Activated effector memory CD4-positive, alpha-beta T cell treated with anti-CD3 and anti-CD28 coated beads, Interleukin-2, amount 50 U/mL, for 16 hours (primary cell): ENCODE data around the gene SNAPC3.
"Not testable (repeated sequence)": the region's sequence is repeated elsewhere in the genome, so short reads cannot be mapped to it uniquely, and the experiment has no call there.

Source experiments
- DNase-seq: peaks from one replicate; pipeline ENCODE4 v3.0.0-alpha.2; 2020

The SNAPC3 gene

DNA sequence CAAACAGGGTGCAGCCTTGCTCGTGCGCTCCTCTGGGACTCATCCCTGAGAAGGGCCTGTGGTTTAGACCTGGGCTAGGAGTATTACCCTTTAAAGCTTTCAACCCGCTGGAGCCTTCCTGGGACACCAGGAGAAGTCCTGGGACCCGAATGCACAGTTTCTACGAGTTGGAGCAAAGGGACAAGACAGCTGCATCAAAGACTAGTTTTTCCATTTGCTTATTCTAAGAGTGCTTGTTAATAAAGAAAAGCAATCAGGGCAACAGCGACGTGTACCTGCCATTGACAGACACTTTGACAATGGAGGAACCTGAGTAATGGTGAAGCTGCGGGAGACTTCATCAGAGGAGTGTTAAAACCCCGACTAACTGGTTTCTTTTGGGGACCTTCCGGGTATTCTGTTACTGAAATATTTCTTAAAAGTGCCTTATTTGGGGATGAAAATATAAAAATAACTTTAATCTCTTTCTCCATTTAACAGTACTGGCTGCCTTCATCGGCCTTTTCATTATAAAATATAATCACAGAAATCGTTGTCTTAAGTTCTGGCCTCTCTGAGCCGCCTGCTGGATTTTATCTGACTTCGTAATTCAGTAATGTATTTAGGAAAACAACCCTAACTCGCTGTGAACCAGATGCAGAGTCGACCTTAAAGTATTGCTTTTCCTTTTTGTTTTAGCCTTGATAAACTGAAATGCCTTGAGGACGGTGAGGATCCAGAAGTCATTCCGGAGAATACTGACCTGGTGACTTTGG lies 732 bp downstream of the SNAPC3 start:
- DNase-seq = no peak

DNA sequence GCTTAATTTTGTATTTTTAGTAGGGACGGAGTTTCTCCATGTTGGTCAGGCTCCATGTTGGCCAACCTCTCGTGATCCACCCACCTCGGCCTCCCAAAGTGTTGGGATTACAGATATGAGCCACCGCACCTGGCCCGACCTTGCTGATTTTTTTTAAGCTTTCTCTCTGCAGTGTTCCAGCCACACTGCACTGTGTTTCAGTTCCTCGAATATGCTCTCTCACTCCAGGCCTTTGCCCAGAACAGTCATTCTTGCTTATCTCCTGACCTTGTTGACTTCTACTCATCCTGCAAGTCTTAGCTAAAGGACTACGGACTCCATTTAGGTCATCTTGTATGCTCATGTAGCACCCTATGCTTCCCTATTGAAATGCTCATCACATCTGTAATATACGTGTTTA lies 3.3 kb downstream of the SNAPC3 start:
- no peak for DNase-seq

DNA sequence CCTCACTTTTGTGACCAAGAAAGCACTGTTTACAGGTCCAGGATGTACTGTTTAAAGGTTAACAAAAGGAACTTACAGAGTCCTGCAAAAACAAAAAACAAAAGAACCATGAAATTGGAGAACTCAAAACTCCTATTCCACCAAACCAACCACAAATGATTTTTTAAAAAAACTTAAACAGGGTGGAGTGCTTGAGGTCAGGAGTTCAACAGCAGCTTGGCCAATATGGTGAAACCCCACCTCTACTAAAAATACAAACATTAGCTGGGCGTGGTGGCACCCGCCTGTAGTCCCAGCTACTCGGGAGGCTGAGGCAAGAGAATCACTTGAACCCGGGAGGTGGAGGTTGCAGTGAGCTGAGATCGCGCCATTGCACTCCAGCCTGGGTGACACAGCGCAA lies 5.0 kb downstream of the SNAPC3 start:
- DNase-seq = not testable (repeated sequence)

- DNase-seq = no peak
Observed at GRCh38 chr9:15430920-15431844, 8.5 kb downstream of the SNAPC3 start.

- DNase-seq = no peak
Observed at GRCh38 chr9:15433191-15433590, 10.5 kb downstream of the SNAPC3 start.

- DNase-seq = no peak
Observed at GRCh38 chr9:15433661-15434060, 11.0 kb downstream of the SNAPC3 start.

DNA sequence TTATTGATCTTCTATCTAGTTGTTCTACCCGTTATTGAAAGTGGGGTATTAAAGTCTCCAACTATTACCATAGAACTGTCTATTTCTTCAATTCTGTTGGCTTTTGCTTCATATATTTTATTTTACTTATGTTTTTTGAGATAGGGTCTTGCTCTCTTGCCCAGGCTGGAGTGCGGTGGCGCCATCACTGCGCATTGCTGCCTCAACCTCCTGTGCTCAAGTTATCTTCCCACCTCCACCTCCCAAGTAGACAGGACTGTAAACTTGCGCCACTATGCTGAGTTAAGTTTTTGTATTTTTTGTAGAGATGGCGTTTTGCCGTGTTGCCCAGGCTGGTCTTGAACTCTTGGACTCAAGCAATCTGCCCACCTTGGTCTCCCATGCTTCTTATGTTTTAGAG lies 16.2 kb downstream of the SNAPC3 start:
- no peak for DNase-seq

- DNase-seq = not testable (repeated sequence)
Observed at GRCh38 chr9:15441841-15442240, 19.2 kb downstream of the SNAPC3 start.

GRCh38 chr9:15442264-15442663 lies 19.6 kb downstream of the SNAPC3 start:
- DNase-seq = not testable (repeated sequence)

- DNase-seq = no peak
Observed at GRCh38 chr9:15444141-15444540, 21.5 kb downstream of the SNAPC3 start.

DNA sequence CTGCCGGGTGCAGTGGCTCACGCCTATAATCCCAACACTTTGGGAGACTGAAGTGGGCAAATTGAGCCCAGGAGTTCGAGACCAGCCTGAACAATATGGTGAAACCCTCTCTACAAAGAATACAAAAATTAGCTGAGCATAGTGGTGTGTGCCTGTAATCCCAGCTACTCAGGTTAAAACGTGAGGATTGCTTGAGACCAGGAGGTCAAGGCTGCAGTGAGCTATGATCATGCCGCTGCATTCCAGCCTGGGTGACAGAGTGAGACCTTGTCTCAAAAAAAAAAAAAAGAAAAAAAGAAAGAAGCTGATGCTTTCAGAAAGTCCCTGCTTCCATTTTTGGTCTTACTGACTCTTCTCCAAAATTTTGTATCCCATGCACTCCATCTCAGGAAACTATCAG lies 31.3 kb downstream of the SNAPC3 start:
- no peak for DNase-seq

DNA sequence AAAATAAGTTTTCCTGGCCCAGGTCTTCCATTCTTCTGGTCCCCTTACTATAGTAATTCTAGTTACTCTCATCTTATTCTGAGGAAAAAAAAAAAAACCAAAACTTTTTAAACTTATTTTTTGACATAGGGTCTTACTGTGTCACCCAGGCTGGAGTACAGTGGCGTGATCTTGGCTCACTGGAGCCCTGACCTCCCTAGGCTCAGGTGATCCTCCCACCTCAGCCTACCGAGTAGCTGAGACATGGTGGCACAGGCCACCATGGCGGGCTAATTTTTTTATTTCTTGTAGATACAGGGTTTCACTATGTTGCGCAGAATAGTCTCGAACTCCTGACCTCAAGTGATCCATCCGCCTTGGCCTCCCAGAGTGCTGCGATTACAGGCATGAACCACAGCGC lies 38.4 kb downstream of the SNAPC3 start:
- no peak for DNase-seq

DNA sequence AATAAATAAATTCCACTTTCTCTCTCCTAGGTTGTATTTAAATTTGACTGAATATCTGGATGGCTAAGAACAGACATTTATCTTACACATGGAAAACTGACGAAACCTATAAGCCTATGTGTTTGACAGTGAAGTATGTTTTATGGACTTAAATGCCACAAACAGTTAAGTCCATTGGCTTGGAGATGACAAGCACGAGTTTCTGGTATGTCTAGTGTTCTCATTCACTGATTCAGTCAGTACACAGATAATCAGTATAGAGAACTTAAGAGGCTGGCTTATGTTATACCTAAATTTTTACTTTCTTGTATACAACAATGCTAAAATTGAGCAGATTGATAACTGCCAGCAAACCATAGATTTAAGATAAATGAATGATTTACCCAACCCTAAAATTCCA lies 38.9 kb downstream of the SNAPC3 start:
- DNase-seq = no peak

GRCh38 chr9:15468145-15468544 lies 45.5 kb downstream of the SNAPC3 start:
- no peak for DNase-seq

- no peak for DNase-seq
Observed at GRCh38 chr9:15469406-15469805, 46.7 kb downstream of the SNAPC3 start.

GRCh38 chr9:15469862-15470261 lies 47.2 kb downstream of the SNAPC3 start:
- DNase-seq = no peak

- DNase-seq = no peak
Observed at GRCh38 chr9:15475923-15476536, 53.4 kb downstream of the SNAPC3 start.

- DNase-seq = no peak
Observed at GRCh38 chr9:15480028-15480427, 57.4 kb downstream of the SNAPC3 start.

DNA sequence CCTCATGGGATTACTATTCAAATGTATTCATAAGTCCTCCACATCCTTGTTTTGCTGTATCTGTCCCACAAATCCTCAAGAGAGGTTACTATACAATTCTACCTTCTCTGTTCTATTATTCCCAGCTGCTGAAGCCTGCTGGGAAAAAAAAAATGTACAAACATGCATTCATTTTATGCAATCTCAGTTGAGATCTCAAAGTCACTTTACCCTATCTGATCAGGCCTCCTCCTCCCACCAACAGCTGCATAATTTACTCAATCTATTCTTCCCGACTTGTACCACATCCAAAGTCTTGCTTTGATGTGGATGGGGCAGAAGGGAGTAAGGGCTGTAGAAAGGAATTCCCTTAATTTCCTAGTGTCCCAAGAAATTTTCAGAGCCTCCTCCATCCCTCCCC lies 59.5 kb downstream of the SNAPC3 start:
- DNase-seq = no peak

DNA sequence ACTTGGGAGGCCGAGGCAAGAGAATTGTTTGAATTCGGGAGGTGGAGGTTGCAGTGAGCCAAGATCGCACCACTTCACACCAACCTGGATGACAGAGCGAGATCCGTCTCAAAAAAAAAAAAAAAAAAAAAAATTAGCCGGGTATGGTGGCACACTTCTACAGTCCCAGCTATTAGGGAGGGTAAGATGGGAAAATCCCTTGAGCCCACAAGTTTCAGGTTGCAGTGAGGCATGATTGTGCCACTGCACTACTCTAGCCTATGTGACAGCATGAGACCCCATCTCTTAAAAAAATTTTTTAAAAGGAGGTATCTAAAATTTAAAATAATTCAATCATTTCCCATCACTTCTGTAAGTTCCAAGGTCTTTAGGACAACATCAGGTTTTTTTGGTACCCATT lies 62.1 kb downstream of the SNAPC3 start:
- DNase-seq = no peak

- no peak for DNase-seq
Observed at GRCh38 chr9:15485836-15486666, 63.4 kb downstream of the SNAPC3 start.

DNA sequence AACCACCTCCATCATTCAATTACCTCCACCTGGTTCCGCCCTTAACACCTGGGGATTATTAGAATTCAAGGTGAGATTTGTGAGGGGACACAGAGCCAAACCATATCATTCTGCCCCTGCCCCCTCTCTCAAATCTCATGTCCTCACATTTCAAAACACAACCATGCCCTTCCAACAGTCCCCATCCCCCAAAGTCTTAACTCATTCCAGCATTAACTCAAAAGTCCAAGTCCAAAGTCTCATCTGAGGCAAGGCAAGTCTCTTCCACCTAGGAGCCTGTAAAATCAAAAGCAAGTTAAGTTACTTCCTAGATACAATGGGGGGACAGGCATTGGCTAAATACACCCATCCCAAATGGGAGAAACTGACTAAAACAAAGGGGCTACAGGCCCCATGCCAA lies 69.3 kb downstream of the SNAPC3 start:
- no peak for DNase-seq
